MCF 10A (cell line): ENCODE results near the gene ALDH1A3. TPM values are rescaled to one million over a fixed set of nuclear protein-coding genes. Genes with fewer than 3 reads are reported as not detected.

ENCODE experiments used
- BruUV-seq: library from RNA; stranded (reverse); fragments of 400-500 nt; replicated peaks from 2 replicates; lab custom pipeline; 2021; lab: Mats Ljungman, UMichigan
- CTCF ChIA-PET: fragments of 300-600 bp; sonication (Branson Sonifier 250); formaldehyde crosslinking; extraction: SDS; loops from one replicate; lab custom pipeline; 2021; ENCODE audit warnings: antibody characterized with exemption, inconsistent platforms; lab: Yijun Ruan, JAX
- POLR2A ChIA-PET: fragments of 300-600, 350-650 bp; sonication (Branson Sonifier 250); formaldehyde crosslinking; extraction: SDS; loops from one replicate; lab custom pipeline; 2020; ENCODE audit warnings: antibody characterized with exemption, inconsistent platforms; lab: Yijun Ruan, JAX
- DNase-seq: peaks from one replicate; pipeline ENCODE4 v3.0.0-alpha.2; 2018; ENCODE audit not compliant: unreplicated experiment
- H3K27ac Mint-ChIP-seq: one replicate; pipeline ENCODE4 v1.8.0; 2022; ENCODE audit warnings: mild to moderate bottlenecking, low read depth, mixed read lengths; ENCODE audit not compliant: unreplicated experiment
- H3K27me3 Mint-ChIP-seq: one replicate; pipeline ENCODE4 v1.8.0; 2022; ENCODE audit warnings: mixed read lengths; ENCODE audit not compliant: insufficient read depth, unreplicated experiment
- H3K36me3 Mint-ChIP-seq: one replicate; pipeline ENCODE4 v1.8.0; 2022; ENCODE audit warnings: mild to moderate bottlenecking, moderate library complexity, mixed read lengths; ENCODE audit not compliant: insufficient read depth, unreplicated experiment
- H3K4me1 Mint-ChIP-seq: one replicate; pipeline ENCODE4 v1.8.0; 2022; ENCODE audit warnings: mixed read lengths; ENCODE audit not compliant: insufficient read depth, unreplicated experiment
- H3K4me3 Mint-ChIP-seq: one replicate; pipeline ENCODE4 v1.8.0; 2022; ENCODE audit warnings: mild to moderate bottlenecking, moderate library complexity, mixed read lengths; ENCODE audit not compliant: unreplicated experiment
- H3K9me3 Mint-ChIP-seq: one replicate; pipeline ENCODE4 v1.8.0; 2022; ENCODE audit warnings: mixed read lengths; ENCODE audit not compliant: unreplicated experiment
- intact Hi-C: fragments of 100-400 bp; cut with micrococcal nuclease; formaldehyde crosslinking; loops from 2 replicates; pipeline ENCODE4 v1.14.1; 2022
- total RNA-seq: library from RNA; stranded (reverse); gene quantifications from 2 replicates; pipeline ENCODE4 v1.2.3, GENCODE V29; 2022
- TF ChIP-seq, protein P1 (sequence below): fragments of 200-600 bp; IDR thresholded peaks from one replicate; pipeline ENCODE4 v1.8.0; 2022; ENCODE audit warnings: antibody characterized with exemption, mild to moderate bottlenecking; ENCODE audit not compliant: unreplicated experiment

The ALDH1A3 gene
- total RNA-seq, 1 experiment from 2014 or later: 4.3 TPM

DNA sequence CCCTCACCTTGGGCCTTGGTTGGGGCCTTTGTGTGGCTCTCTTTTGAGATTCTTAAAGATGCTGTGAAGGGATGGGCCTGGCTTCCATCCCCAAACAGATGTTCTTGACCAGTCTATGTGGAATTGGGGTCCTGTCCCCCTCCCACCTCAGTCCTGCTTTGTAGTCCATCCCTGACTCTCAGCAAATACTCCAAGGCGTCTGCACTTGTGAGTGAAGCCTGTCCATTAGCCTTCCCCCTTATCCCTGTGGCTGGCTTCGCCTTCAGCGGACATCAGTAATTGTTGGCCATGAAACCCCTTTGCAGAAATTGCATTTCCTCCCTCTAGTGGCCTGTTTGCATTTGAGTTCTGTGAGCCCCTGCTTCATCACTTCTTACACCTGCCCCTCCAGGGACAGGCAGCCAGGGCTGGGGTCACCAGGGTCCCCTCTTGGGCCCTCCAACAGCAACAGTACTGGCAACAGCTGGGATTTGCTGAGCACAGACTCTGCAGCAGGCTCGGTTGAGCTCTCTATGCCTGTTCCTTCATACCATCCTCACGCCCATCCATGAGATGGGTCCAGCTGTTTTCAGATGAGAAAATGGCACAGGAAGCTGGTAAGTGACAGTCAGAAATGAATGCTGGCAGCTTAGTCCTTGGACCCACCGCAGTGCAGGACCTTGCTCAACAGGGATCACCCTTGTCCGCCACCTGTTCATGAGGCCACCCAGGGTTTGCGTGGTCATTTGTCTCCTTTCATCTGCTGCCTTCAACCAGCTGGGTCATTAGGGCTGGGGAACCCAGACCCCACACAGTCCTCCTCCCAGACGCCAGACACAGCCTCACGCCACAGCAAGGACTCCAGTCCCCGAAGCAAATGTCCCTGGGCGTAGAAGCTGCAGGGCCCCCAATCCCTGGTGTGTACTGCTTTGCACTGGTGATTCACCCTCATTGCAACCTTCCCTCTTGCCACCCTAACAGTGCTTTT, 30.6 kb downstream of the ALDH1A3 start:
- H3K9me3 Mint-ChIP-seq: peaks cover 7% of the 10 kb centered on the region
- TF ChIP-seq, protein P1, sequence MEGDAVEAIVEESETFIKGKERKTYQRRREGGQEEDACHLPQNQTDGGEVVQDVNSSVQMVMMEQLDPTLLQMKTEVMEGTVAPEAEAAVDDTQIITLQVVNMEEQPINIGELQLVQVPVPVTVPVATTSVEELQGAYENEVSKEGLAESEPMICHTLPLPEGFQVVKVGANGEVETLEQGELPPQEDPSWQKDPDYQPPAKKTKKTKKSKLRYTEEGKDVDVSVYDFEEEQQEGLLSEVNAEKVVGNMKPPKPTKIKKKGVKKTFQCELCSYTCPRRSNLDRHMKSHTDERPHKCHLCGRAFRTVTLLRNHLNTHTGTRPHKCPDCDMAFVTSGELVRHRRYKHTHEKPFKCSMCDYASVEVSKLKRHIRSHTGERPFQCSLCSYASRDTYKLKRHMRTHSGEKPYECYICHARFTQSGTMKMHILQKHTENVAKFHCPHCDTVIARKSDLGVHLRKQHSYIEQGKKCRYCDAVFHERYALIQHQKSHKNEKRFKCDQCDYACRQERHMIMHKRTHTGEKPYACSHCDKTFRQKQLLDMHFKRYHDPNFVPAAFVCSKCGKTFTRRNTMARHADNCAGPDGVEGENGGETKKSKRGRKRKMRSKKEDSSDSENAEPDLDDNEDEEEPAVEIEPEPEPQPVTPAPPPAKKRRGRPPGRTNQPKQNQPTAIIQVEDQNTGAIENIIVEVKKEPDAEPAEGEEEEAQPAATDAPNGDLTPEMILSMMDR: no peak
- no peaks in the 10 kb centered on the region for H3K27me3 Mint-ChIP-seq
- H3K4me3 Mint-ChIP-seq: no peak overlapping the region
- no peak overlapping the region for H3K27ac Mint-ChIP-seq
- no TSS peak for BruUV-seq
- CTCF ChIA-PET: interaction anchor here (0.5 to 1.0 kb wide), 6 partner anchors 37 to 985 kb away, joined by 3 to 4 read pairs (median 3); no protein-coding TSS in a partner anchor
- no peaks in the 10 kb centered on the region for H3K4me1 Mint-ChIP-seq
- POLR2A ChIA-PET: no interaction called here
- intact Hi-C loops: no loop called here
- DNase-seq: no peak
- H3K36me3 Mint-ChIP-seq: peaks cover 6% of the 10 kb centered on the region

DNA sequence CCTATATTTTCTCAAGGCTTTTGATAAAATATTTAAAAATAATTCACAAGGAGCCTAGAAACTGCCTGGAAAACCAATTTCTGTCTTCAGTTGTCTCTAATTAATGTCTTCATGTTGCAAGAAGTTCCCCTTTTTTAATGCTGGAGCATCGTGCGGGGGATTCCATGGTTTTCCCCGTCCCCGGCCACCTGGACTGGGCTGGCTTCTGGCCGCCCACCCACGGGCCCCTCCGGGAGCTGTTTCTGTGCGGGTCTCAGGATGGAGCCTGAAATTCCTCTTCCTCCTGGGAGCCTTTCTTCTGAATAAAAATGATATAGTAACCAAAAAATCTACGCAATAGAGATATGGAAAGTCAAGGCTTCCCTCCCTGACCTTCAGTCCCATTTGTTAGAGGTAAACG, 31.5 kb downstream of the ALDH1A3 start:
- BruUV-seq: no TSS peak
- Mint-ChIP-seq H3K4me1 (no peaks in the 10 kb centered on the region), H3K27ac (no peak overlapping the region), H3K9me3 (peaks cover 7% of the 10 kb centered on the region), H3K27me3 (no peaks in the 10 kb centered on the region), H3K4me3 (no peak overlapping the region), H3K36me3 (peaks cover 6% of the 10 kb centered on the region)
- intact Hi-C loops: no loop called here
- TF ChIP-seq, protein P1: no peak
- ChIA-PET CTCF (interaction anchor here (0.6 to 0.8 kb wide), 3 partner anchors 10 to 97 kb away, joined by 3 read pairs; no protein-coding TSS in a partner anchor), POLR2A (no interaction called here)
- no peak for DNase-seq

DNA sequence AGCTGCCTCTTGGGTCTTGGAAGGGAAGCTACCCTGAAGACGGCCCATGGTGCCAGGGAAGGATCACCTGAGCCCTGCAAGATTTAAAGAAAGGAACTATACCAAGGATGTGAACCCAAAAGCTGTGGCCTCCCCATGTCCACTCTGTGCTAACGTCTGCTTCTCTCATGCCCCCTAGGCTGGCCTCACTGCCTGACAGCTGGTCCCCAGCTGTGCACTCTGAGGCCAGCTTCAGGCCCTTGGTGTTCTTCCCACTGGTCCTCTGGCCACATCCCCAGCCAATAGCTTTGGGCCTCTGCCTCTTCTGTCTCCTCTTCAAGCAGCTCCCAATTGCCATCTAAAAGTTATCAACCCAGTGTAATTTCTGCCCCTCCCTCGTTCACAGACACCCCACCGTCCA, 34.3 kb downstream of the ALDH1A3 start:
- CTCF ChIA-PET: interaction anchor here (0.6 to 2.3 kb wide), 3 partner anchors 15 to 344 kb away, joined by 4 to 13 read pairs (median 5); no protein-coding TSS in a partner anchor
- Mint-ChIP-seq H3K4me1 (no peaks in the 10 kb centered on the region), H3K27me3 (no peaks in the 10 kb centered on the region), H3K36me3 (peaks cover 6% of the 10 kb centered on the region), H3K4me3 (no peak overlapping the region), H3K27ac (no peak overlapping the region), H3K9me3 (peaks cover 7% of the 10 kb centered on the region)
- POLR2A ChIA-PET: no interaction called here
- TF ChIP-seq, protein P1: no peak
- no peak for DNase-seq
- BruUV-seq: no TSS peak
- intact Hi-C loops: no loop called here

DNA sequence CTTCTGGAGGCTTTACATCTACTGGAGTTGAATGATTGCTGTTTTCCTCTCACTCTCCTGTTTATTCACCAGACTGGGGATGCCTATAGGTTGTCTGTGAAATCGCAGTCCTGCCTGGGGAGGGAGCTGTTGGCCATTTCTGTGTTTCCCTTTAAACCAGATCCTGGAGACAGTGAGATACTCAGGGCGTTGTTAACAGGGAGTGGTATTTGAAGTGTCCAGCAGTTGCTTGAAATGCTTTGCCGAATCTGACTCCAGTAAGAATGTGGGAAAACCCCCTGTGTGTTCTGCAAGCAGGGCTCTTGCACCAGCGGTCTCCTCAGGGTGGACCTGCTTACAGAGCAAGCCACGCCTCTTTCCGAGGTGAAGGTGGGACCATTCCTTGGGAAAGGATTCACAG, 35.2 kb downstream of the ALDH1A3 start:
- no TSS peak for BruUV-seq
- Mint-ChIP-seq H3K4me3 (no peak overlapping the region), H3K27ac (no peak overlapping the region), H3K4me1 (no peaks in the 10 kb centered on the region), H3K27me3 (no peaks in the 10 kb centered on the region), H3K9me3 (peaks cover 7% of the 10 kb centered on the region), H3K36me3 (no peaks in the 10 kb centered on the region)
- no peak for DNase-seq
- POLR2A ChIA-PET: no interaction called here
- intact Hi-C loops: loop anchor here (5.0 kb wide), 3 partner anchors 38 to 342 kb away; partner anchors contain the start of gene ALDH1A3
- TF ChIP-seq, protein P1: no peak
- CTCF ChIA-PET: interaction anchor here (0.7 to 7.2 kb wide), 5 partner anchors 14 to 96 kb away, joined by 3 to 98 read pairs (median 5); no protein-coding TSS in a partner anchor
